SW480 (cell line): ENCODE results near the gene ZBTB6.

Source experiments
- DNase-seq: peaks from one replicate; pipeline ENCODE4 v3.0.0-alpha.2; 2016; ENCODE audit warnings: low spot score

ZBTB6 gene

GRCh38 chr9:122912964-122913673 lies at the start of gene ZBTB6:
ZBTB6 (minus strand) TSS chr9:122913323; CDS start chr9:122912072, 1,251 bp downstream.
- DNase-seq, result peak; percentile 90

- DNase-seq, result no peak
These were observed 48.0 kb upstream of the ZBTB6 start for GRCh38 chr9:122961139-122961538.

GRCh38 chr9:122955961-122956360 lies 42.8 kb upstream of the ZBTB6 start:
- DNase-seq, result no peak

DNA sequence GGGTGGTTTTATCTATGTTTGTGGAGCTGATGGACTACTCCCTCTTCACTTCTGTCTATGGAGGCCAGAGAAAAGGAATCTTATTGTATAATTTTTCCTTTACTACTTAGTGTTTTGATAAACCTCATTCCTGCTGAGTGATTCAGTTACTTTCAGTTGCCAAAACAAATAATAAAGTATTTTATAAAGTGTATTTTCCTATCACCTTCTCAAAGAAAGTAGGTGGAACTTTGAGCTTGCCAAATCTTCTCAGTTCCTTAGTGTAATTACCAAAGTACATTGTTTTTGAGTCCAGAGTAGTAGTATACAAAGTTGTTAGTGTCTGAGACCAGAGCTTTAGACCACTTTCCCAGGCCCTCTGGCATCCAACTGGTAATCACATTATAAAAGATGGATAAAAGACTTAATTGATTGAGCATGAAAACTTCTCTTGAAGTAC lies 41.1 kb upstream of the ZBTB6 start:
- DNase-seq, result no peak

- no peak for DNase-seq
These were observed 37.9 kb upstream of the ZBTB6 start for GRCh38 chr9:122951056-122951455.

DNA sequence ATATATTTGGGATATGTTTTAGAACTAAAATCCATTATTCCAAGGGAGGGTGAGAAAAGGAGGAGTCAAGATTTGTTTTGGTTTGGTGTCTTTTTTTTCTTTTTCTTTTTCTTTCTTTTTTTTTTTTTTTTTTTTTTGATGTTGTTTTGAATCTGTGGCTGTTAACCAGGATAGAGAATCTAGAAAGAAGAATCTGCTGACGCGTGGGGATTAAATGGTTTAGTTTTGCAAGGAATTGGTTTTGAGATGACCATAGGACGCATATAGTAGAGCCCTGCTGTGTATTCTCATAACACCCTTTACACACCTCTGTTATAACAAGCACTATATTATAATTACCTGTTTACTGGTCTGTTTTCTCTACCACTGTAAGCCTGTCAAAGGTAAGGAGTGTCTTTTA lies 37.1 kb upstream of the ZBTB6 start:
- DNase-seq, result no peak

- DNase-seq, result no peak
These were observed 36.6 kb upstream of the ZBTB6 start for GRCh38 chr9:122949696-122950095.

- DNase-seq, result no peak
These were observed 35.2 kb upstream of the ZBTB6 start for GRCh38 chr9:122948313-122948712.

- DNase-seq, result no peak
These were observed 33.4 kb upstream of the ZBTB6 start for GRCh38 chr9:122946461-122947005.

DNA sequence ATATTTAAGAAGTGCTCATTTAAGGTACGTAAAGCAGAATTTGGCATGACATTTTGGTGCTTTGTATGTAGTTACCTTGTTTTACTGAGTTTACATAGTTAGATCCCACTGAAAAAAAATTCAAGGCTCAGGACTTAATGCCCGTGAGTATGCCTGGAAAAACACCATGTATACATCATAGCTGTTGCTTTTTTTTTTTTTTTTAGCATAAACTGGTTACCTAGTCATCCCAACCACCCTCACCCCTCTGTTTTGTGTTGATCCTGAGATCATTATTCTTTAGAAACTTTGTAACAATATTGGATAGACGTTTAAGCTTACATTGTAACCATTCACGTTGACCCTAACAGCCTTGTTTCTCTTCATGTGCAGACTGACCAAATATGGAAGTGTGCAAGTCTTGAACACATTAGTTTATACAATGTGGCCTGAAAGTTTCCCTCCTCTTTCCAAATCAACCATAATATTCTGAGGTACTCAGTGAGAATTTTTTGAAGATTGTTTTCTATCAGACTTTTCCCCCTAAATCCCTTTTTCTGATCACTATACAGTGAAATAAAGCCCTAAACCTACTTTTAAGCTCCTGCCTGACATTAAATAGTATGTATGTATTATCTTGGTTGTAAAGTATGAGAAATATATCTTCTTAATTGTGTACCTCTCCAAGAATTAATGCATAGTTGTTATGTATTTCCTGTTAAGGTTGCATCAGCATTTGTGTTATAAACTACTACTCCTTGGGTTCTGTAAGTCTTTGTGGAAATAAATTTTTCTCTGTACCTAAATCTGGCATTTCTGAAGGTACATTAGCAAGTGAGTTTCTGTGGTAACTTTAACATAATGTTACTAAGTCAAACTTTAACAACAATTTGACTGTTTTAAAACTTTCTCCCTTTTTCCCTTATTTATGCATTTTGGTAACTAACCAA lies 32.1 kb upstream of the ZBTB6 start:
- no peak for DNase-seq

DNA sequence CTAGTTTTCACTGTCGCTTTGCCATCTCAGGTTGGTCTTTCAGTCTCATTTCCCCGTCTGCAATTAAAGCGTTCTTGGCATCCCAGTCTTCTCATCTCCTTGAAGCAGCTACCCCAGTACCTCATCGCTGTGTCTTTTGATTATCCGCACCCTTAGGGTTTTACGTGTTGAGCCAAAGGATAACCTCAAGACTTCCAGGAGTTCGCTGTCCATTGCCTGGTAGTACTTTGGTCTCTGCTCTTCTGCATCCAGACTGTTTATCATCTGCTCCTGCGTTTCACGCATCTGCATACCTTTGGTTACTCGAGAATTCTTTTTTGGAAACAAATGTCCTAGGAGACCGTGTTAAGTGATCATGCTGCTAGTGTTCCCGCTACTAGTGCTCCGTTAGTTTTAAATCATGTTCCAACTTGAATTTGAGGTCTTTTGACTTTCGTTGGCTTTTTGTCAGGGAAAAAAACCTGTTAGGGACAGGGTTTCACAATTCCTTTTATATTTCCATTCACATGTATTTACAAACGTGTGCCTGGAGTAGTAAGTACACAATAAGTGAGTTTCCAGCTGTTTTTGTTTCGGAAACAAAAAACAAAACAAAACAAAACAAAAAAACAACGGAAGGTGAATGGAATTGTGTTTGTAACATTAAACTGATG lies 28.6 kb upstream of the ZBTB6 start:
- DNase-seq, result peak; percentile 19

DNA sequence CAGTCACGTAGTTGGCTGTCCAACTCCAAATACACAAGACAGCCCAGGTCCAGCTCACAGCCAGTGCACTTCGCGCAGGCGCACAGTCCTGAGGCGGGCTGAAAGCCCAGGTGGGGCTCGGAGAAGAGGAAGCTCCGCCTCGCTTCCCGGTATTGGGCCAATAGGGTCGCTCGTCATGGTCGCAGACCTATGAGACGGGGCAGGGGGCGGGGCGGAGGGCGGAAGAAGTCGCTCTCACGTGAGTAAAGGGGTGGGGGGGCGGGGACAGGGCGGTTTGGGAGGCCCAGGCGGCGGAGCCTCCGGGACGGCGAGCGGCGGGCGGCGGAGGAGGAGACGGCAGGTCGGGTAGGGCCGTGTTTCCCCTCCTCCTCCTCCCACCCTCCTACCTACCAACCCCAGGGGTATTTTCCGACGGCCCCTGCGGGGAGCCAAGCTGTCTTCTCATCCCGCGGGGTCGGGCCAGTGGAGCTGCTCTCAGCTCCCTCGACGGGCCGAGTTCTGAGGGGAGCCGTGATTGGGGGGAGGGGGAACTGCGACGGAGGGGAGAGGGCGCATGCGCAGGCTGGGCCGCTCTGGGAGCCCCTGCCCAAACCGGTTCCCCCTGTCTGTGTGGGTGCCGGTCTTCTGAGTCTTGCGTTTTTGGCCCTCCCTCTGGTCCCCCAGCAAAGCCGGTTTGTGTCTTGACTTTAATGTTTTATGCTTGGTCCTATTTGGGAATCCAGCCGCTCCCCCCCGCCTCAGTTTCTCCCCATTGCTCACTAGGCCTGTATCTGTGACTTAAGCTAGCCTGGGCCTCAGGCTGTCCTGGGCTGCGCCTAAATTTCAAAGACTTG lies 27.8 kb upstream of the ZBTB6 start, which contains the start of gene RABGAP1:
Gene RABGAP1 (plus strand): TSS at position 272 of the 833 bp plus-strand sequence. CDS start 16,040 bp downstream, outside the sequence.
- DNase-seq, result peak; percentile 98

- no peak for DNase-seq
These were observed 27.3 kb upstream of the ZBTB6 start for GRCh38 chr9:122940454-122940748.

DNA sequence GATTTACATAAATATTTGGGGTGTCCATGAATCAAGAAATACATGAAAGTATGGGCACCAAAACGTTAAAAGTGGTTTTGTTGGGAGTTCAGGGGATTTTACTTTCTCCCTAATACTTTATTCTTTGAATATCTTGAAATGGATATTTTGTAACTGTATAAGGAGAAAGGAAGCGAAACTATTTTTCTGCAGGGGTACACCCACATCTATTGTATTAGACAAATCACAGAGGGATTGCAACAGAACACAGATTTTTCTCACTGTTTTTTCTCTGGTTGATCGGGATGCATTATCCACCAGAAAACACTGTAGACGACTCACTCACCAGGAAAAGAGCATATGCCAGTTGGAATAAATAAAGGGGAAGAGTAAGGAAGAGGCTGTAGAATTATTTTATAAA lies 26.5 kb upstream of the ZBTB6 start:
- no peak for DNase-seq

- DNase-seq, result no peak
These were observed 23.8 kb upstream of the ZBTB6 start for GRCh38 chr9:122936883-122937282.

DNA sequence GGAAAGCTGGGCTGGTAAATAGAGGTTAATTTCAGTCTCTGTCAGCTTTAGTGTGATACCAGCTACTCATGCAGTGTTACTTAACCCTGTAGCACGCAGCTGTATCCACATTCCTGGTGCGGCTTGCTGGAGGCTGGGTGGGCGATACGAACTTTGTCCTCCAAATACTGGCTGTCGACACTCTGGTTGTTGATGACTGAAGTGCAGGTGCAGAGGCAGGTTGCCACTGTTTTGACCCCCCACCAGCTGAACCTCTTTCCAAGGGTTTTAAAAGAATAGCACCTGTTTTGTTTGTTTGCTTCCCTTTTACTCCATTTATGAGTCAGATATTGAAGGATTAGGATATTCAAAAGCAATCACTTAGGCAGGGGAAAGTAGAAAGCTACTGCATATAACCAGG lies 23.3 kb upstream of the ZBTB6 start:
- no peak for DNase-seq

GRCh38 chr9:122931226-122932121 lies 18.4 kb upstream of the ZBTB6 start, which contains the start of gene ZBTB26:
ZBTB26 (minus strand) TSS chr9:122931512; CDS start chr9:122919934, 11,578 bp downstream.
- peak; percentile 94 for DNase-seq

DNA sequence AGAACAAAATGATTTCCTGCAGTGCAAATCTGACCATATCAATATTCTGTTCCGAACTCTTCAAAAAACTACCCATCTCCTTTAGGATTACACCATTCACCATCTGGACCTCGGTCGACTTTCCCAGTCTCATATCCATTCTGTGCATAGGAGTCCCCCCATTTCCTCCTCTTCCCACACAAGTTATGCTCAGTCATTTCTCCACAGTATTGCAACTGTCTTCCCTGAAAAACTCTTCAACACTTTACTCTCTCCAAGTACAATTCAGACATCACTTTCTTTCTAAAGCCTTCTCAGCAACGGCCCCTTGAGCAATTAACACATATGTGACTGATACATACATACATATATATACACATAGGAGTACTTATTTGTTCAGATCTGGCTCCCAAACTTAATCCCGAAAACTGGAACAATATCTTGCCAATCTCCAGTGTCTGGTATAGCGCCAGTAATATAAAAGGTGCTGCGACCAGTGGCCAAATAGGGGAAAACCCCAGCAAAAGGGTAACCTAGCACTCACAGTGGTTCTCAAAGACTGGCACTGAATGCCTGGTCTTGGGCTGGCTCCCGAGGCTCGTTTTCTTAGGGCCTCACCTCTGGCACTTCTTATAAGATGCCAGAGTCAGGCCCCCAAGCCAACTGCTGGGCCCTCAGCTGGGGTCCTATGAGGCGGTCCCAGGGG lies 17.6 kb upstream of the ZBTB6 start:
- peak; percentile 16 for DNase-seq

DNA sequence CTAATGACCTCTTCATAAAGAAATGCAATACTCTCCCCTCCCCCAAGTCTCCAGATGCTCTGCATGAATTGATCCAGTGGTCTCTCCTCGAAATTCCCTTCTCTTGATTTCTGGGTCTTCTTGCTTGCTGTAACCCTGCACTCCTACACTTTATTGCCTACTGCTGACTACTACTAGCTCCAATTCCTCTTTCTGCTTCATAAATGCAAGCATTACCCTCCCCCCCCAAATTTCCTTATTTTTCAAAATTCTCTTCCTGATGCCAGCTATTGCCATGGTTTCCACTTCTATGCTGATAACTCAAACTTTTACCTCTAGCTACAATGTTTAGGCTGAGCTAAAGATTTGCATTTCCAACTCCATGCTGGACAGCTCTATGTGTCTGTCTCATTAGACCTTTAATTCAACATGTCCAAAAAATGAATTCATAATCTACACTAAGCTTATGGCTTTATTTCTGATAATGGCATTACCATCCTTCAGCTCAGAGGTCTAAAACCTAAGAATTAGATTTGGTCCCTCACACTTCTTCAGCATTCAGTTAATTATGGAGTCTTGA lies 16.8 kb upstream of the ZBTB6 start:
- DNase-seq, result no peak
